Hematopoietic multipotent progenitor cell treated with erythropoietin and hydrocortisone succinate and interleukin-3 and kit ligand, for 6 days (in vitro differentiated cells): ENCODE data around the gene SRMS.
"Not testable (repeated sequence)": the region's sequence is repeated elsewhere in the genome, so short reads cannot be mapped to it uniquely, and the experiment has no call there.

Experiments used
- DNase-seq: peaks from one replicate; pipeline ENCODE4 v3.0.0-alpha.2; 2015

Gene SRMS

GRCh38 chr20:63565021-63565698, 17.6 kb upstream of the SRMS start:
- DNase-seq = no peak

GRCh38 chr20:63564036-63564810, 16.7 kb upstream of the SRMS start:
- no peak for DNase-seq

GRCh38 chr20:63563225-63563935, 15.8 kb upstream of the SRMS start:
- DNase-seq = no peak

- no peak for DNase-seq
These were observed 15.1 kb upstream of the SRMS start for GRCh38 chr20:63562461-63563224.

- no peak for DNase-seq
These were observed 14.3 kb upstream of the SRMS start for GRCh38 chr20:63561624-63562396.

GRCh38 chr20:63560856-63561609, 13.5 kb upstream of the SRMS start:
- no peak for DNase-seq

GRCh38 chr20:63560333-63560805, 12.8 kb upstream of the SRMS start:
- DNase-seq = no peak

- not testable (repeated sequence) for DNase-seq
These were observed 12.2 kb upstream of the SRMS start for GRCh38 chr20:63559485-63560332.

- no peak for DNase-seq
These were observed 11.4 kb upstream of the SRMS start for GRCh38 chr20:63558804-63559484.

- DNase-seq = no peak
These were observed 9.9 kb upstream of the SRMS start for GRCh38 chr20:63557481-63557891.

GRCh38 chr20:63556873-63557478, 9.4 kb upstream of the SRMS start:
- no peak for DNase-seq

GRCh38 chr20:63555661-63556381, 8.3 kb upstream of the SRMS start:
- no peak for DNase-seq

GRCh38 chr20:63554361-63555278, 7.1 kb upstream of the SRMS start:
- no peak for DNase-seq

- DNase-seq = peak; percentile 55
These were observed 6.4 kb upstream of the SRMS start, which contains the start of gene FNDC11 for GRCh38 chr20:63553933-63554290. Gene FNDC11, plus strand, starts transcription at chr20:63554159. Its CDS starts 1,505 bp downstream, at chr20:63555664.

- DNase-seq = peak; percentile 90
These were observed 5.8 kb upstream of the SRMS start for GRCh38 chr20:63553251-63553932.

GRCh38 chr20:63552481-63553249, 5.1 kb upstream of the SRMS start:
- DNase-seq = peak; percentile 85
